CD4-positive, alpha-beta T cell (primary cell): Measurements from ENCODE around the gene ZBTB20. TPM values are rescaled to one million over a fixed set of nuclear protein-coding genes. Genes with fewer than 3 reads are reported as not detected.

ENCODE experiments used
- ATAC-seq: fragments of 200-7000 bp; cut with Tn5 transposase; one replicate; pipeline ENCODE4 v1.10.0; 2022; ENCODE audit warnings: mild to moderate bottlenecking; ENCODE audit not compliant: poor library complexity
- CTCF ChIA-PET: fragments of 350-600 bp; sonication (Branson Sonifier 250); formaldehyde crosslinking; loops from one replicate; lab custom pipeline; 2021; ENCODE audit warnings: antibody characterized with exemption, inconsistent platforms; lab: Charles Lee
- POLR2A ChIA-PET: fragments of 350-600 bp; sonication (Branson Sonifier 250); formaldehyde crosslinking; loops from one replicate; lab custom pipeline; 2021; ENCODE audit warnings: antibody characterized with exemption, inconsistent platforms; lab: Charles Lee
- DNase-seq, 14 experiments: peaks; one replicate each; pipeline ENCODE4 v3.0.0-alpha.2; 2013 to 2020; ENCODE audit warnings: mixed read lengths in 2 of 14
- H3K27ac ChIP-seq, 2 donors: one replicate each; pipeline versions ENCODE4 v1.5.1 to v1.7.0; 2013; ENCODE audit warnings: low read length in 2 of 2, low read depth in 1 of 2, mild to moderate bottlenecking in 1 of 2
- H3K27me3 ChIP-seq, 2 experiments: 1 replicate in 1 of 2; 2 replicates in 1 of 2; pipeline versions ENCODE4 v1.6.1 to v1.7.0; 2013; ENCODE audit warnings: low read length in 2 of 2, control low read depth in 1 of 2, mild to moderate bottlenecking in 1 of 2, moderate library complexity in 1 of 2; ENCODE audit not compliant: insufficient read depth in 2 of 2, control insufficient read depth in 1 of 2
- H3K36me3 ChIP-seq: one replicate; pipeline ENCODE4 v1.6.1; 2013; ENCODE audit warnings: low read length, control low read depth; ENCODE audit not compliant: insufficient read depth
- H3K4me1 ChIP-seq: one replicate; pipeline ENCODE4 v1.6.1; 2013; ENCODE audit warnings: low read length, control low read depth; ENCODE audit not compliant: insufficient read depth
- H3K4me3 ChIP-seq: one replicate; pipeline ENCODE4 v1.5.1; 2013; ENCODE audit warnings: mild to moderate bottlenecking, low read length, moderate library complexity
- H3K9me3 ChIP-seq, 2 experiments: 1 replicate in 1 of 2; 2 replicates in 1 of 2; pipeline versions ENCODE4 v1.6.1 to v1.7.0; 2013; ENCODE audit warnings: low read length in 2 of 2, mild to moderate bottlenecking in 2 of 2, control low read depth in 1 of 2, moderate library complexity in 1 of 2; ENCODE audit not compliant: control insufficient read depth in 1 of 2, insufficient read depth in 1 of 2
- H3K27ac Mint-ChIP-seq: one replicate; pipeline ENCODE4 v1.8.0; 2020; ENCODE audit warnings: mixed read lengths
- H3K27me3 Mint-ChIP-seq: one replicate; pipeline ENCODE4 v1.8.0; 2021; ENCODE audit warnings: mixed read lengths
- H3K36me3 Mint-ChIP-seq: one replicate; pipeline ENCODE4 v1.8.0; 2021; ENCODE audit warnings: low read depth, mixed read lengths
- H3K4me1 Mint-ChIP-seq: one replicate; pipeline ENCODE4 v1.8.0; 2021; ENCODE audit warnings: low read depth, mixed read lengths
- H3K4me3 Mint-ChIP-seq: one replicate; pipeline ENCODE4 v1.8.0; 2020; ENCODE audit warnings: mild to moderate bottlenecking, mixed read lengths
- H3K9me3 Mint-ChIP-seq: one replicate; pipeline ENCODE4 v1.8.0; 2020; ENCODE audit warnings: mixed read lengths
- intact Hi-C, 2 experiments: fragments of 100-400 bp; cut with DNase I in 1 of 2; cut with micrococcal nuclease in 1 of 2; formaldehyde crosslinking; loops; one replicate each; pipeline versions ENCODE4 v1.15.1 to v1.9.0; 2023 to 2025; cut with DNase I, micrococcal nuclease
- total RNA-seq, 174 experiments: library from RNA in 2 of 174; stranded (reverse) in 2 of 174; gene quantifications; one replicate each; pipeline ENCODE4 v1.2.3 and lab custom pipeline; 2021 to 2026
- TF ChIP-seq, protein P1 (sequence below): fragments of 200-600 bp; IDR thresholded peaks from one replicate; pipeline ENCODE4 v1.8.0; 2022; ENCODE audit warnings: antibody characterized with exemption, mild to moderate bottlenecking

ZBTB20 gene
- total RNA-seq, 2 experiments from 2014 or later: 41.6 to 47.4 TPM

GRCh38 chr3:114709102-114709501 is 438.0 kb downstream of the ZBTB20 start:
- Mint-ChIP-seq H3K4me3 (no peak overlapping the region), H3K27me3 (no peaks in the 10 kb centered on the region), H3K27ac (no peak overlapping the region), H3K9me3 (no peaks in the 10 kb centered on the region), H3K36me3 (peaks cover 43% of the 10 kb centered on the region), H3K4me1 (peaks cover 5% of the 10 kb centered on the region)
- DNase-seq: no peak
- no peak for ATAC-seq
- Histone ChIP-seq H3K36me3 (no peaks in the 10 kb centered on the region), H3K4me3 (no peak overlapping the region), H3K27ac (no peak overlapping the region), H3K9me3 (no peaks in the 10 kb centered on the region), H3K4me1 (no peaks in the 10 kb centered on the region), H3K27me3 (no peaks in the 10 kb centered on the region)
- intact Hi-C loops: no loop called here
- CTCF ChIA-PET: no interaction called here
- TF ChIP-seq, protein P1, sequence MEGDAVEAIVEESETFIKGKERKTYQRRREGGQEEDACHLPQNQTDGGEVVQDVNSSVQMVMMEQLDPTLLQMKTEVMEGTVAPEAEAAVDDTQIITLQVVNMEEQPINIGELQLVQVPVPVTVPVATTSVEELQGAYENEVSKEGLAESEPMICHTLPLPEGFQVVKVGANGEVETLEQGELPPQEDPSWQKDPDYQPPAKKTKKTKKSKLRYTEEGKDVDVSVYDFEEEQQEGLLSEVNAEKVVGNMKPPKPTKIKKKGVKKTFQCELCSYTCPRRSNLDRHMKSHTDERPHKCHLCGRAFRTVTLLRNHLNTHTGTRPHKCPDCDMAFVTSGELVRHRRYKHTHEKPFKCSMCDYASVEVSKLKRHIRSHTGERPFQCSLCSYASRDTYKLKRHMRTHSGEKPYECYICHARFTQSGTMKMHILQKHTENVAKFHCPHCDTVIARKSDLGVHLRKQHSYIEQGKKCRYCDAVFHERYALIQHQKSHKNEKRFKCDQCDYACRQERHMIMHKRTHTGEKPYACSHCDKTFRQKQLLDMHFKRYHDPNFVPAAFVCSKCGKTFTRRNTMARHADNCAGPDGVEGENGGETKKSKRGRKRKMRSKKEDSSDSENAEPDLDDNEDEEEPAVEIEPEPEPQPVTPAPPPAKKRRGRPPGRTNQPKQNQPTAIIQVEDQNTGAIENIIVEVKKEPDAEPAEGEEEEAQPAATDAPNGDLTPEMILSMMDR: no peak
- POLR2A ChIA-PET: no interaction called here

GRCh38 chr3:114707252-114707860 is 439.7 kb downstream of the ZBTB20 start:
- H3K27me3 Mint-ChIP-seq: no peaks in the 10 kb centered on the region
- no peaks in the 10 kb centered on the region for H3K9me3 Mint-ChIP-seq
- no peaks in the 10 kb centered on the region for H3K36me3 ChIP-seq
- TF ChIP-seq, protein P1: no peak
- peaks cover 32% of the 10 kb centered on the region for H3K36me3 Mint-ChIP-seq
- H3K27ac ChIP-seq: no peak overlapping the region
- intact Hi-C loops: no loop called here
- DNase-seq (no peak), ATAC-seq (no peak)
- no peaks in the 10 kb centered on the region for H3K4me1 ChIP-seq
- no peaks in the 10 kb centered on the region for H3K9me3 ChIP-seq
- CTCF ChIA-PET: no interaction called here
- no peaks in the 10 kb centered on the region for H3K27me3 ChIP-seq
- H3K4me3 Mint-ChIP-seq: no peak overlapping the region
- no peak overlapping the region for H3K27ac Mint-ChIP-seq
- peaks cover 10% of the 10 kb centered on the region for H3K4me1 Mint-ChIP-seq
- POLR2A ChIA-PET: no interaction called here
- no peak overlapping the region for H3K4me3 ChIP-seq

DNA sequence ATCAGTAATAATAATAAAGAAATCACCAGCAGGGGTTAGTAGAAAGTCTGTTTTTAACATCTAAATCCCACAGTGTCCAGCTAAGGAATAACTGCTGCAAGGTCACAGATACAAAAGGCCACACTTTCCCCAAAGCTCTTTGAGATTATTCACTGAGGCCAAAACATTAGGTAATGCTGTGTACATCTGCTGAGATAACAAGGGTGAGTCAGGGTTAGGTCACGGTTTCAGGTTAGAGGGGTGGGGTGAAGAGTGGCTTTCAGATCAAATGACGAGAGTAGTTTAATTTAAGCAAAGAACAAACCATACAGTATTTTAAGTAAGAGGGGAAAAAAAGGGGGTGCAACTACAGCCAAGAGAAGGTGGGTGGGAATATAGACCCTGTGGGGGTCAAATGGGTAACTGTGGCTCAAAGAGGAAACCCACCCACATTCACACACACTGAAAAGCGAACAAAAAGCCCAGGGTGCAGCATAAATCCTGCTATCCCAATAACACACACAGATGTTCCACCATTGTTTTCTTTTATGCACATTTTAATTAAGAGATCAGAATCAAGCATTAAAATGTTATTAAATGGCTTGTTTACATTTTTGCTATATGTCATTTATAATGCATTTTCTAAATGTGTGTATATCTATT is 440.4 kb downstream of the ZBTB20 start:
- Mint-ChIP-seq H3K4me3 (no peak overlapping the region), H3K9me3 (no peaks in the 10 kb centered on the region), H3K27ac (no peak overlapping the region), H3K27me3 (no peaks in the 10 kb centered on the region), H3K36me3 (peaks cover 28% of the 10 kb centered on the region), H3K4me1 (peaks cover 10% of the 10 kb centered on the region)
- ATAC-seq (no peak), DNase-seq (no peak)
- CTCF ChIA-PET: no interaction called here
- H3K36me3 ChIP-seq: no peaks in the 10 kb centered on the region
- H3K4me3 ChIP-seq: no peak overlapping the region
- no peaks in the 10 kb centered on the region for H3K4me1 ChIP-seq
- no peaks in the 10 kb centered on the region for H3K9me3 ChIP-seq
- H3K27ac ChIP-seq: no peak overlapping the region
- intact Hi-C loops: no loop called here
- POLR2A ChIA-PET: no interaction called here
- TF ChIP-seq, protein P1: no peak
- H3K27me3 ChIP-seq: no peaks in the 10 kb centered on the region
